NCI-H2171 (cell line): ENCODE data around the gene TNFRSF21.
"Not testable (repeated sequence)": the region's sequence is repeated elsewhere in the genome, so short reads cannot be mapped to it uniquely, and the experiment has no call there.

Experiments
- DNase-seq: peaks from one replicate; lab custom pipeline; 2025; lab: John Stamatoyannopoulos, UW

The TNFRSF21 gene

DNA sequence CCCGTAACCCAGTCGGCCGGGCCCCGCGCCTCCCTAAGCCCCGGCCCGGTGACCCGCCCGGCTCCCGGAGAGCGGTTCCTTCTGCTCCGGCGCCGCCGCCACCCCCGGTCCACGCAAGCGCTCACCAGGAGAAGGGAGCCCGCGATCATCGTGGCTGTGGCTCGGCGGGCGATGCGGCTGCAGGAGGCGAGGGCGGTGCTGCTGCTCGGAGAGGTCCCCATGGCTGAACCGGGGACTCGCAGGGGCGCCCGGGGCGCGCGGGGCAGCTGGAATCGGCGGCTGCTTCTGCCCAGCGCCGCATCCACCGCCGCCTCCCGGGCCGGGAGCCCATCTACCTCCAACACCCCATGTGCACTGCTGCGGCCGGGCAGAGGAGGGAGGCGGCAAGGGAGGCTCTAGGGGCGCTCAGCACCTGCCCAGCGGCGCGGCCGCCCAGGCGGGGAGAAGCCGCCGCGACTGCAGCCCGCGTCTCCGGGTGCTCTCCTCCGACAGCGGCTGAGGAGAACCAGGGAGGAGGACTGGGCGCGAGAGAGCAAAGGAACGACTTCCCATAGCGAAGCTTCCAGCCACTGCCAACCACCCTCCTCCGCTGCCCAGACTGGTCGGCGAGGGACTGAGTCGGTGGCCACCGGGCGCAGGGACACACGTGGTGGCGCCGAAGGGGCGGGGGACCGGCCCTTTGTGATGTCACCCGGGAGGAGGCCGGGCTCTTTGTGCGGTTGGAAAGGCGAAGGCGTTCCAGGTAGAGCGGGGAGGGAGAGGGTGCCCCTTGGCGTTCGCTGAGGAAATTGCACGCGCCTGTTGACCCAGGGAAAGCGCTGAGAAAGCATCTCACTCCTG is at the start of gene TNFRSF21:
Gene TNFRSF21 (minus strand): TSS at position 615 of the 840 bp plus-strand sequence. CDS start 394 bp downstream, at position 221.
- DNase-seq: peak; percentile 84

DNA sequence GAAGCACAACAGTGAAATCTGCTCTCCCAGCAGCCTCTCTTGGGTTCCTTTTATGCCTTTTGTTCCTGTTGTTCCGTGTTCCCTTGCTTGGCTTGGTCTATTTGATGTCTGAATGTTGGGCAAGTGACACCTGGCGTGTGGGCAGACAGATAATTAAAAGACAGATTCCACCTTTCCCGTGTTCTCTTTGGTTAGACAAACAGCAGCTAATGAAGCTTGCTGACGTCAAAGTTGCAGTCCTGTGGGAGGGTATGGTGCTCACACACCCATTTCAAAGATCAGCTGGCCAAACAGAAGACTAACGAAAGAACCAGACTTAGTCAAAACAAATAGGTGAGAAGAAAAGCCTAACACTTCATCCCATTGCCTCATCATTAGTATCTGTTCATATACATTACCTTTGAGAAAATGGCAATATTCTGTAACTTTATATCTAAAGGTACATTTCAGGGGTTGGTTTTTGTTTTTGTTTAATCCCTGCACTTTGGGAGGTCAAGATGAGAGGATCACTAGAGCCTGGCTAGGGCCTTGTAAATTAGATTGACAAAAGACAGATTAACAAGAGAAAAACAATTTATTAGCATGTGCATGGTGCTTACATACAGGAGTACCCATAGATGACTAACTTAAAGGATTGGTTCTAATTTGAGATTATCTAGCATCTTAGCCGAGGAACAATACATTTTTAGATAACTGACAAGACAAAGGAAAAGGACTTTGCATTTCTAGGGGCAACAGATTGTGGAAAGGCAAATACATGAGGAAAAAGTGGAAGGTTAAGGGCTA is 48.9 kb upstream of the TNFRSF21 start:
- no peak for DNase-seq

GRCh38 chr6:47357827-47358226 is 48.1 kb upstream of the TNFRSF21 start:
- DNase-seq: no peak

DNA sequence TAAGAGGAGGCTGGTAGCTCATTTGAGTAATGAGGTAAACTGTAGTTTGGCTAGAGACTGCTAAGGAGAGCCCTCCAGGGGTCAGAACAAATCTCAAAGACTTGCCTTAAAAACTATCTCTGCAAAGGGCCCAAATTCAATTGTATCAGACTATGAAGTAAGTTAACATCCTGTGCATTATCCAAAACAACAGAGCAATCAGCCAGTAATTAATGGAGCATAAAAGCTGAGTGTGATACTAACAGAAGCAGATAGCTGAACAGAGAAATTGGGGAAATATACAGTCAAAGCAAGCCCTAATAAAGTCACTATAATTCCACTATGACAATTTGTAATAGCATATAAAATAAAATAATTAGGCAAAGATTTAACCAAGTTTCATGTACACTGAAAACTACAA is 45.8 kb upstream of the TNFRSF21 start:
- no peak for DNase-seq

DNA sequence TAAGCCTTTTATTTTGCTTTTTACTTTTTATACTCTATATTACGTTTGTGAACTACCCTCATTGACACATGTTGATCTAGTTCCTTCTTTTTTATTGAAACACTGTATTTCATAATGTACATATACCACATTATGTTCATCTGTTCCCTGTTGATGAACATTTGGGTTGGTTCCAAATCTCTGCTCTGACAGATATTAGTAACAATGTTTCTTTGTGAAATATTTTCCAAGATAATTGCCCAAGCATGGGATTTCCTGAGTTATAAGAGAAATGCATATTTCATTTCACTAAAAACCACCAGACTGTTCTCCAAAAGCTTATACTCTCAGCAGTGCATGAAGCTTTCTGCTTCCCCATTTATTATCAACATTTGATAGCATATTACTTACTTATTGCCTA is 44.2 kb upstream of the TNFRSF21 start:
- DNase-seq: no peak

- no peak for DNase-seq
These were observed 43.3 kb upstream of the TNFRSF21 start for GRCh38 chr6:47352966-47353365.

DNA sequence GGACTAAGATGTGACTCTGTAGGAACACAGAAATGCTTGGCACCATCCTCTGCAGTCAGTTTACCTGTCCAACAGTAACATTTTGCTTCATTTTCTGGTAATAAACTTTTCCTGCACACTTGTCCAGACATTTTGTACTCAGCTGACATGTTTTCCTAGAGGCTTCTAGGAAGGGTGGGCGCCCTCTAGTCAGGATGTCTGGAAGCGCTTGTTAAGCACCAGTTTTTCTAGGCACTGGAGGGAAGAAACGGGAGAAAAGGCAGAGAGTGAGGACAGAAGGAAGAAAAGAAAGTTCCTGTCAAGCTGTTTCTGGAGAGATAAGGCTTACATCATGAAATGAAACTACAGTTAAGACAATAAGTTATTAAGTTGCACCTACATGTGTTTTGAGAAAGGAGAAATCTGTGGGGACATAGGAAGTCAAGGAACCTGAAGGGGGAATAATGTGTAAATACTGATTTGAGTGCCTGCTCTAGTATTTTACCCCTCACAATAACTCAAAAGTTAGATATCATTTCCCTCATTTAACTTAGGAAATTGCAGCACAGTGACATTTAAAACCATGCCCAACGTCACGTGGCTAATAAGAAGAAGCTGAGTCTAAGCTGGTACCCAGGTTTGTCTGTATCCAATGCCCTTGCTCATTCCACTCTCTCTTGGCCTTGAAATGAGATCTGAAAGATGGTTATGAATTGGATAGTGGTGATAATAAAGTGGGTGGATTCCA is 42.7 kb upstream of the TNFRSF21 start:
- no peak for DNase-seq

DNA sequence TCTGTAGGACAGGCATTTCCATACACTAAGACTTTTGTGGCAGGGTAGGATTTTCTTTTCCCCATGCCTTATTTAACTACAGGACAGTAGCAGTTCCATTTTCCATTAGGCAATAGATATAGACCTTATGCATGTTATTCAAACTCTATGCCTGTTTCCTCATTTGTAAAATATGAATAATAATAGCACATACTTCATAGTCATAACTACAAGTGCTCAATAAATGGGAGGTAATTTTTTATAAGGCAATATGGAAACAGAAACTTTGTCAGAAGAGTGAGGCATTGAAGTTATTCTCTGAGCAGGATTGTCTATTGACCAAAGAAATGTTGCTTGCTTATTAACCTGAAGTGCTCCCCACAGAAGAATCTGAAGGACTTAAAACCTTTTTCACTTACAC is 41.9 kb upstream of the TNFRSF21 start:
- DNase-seq: no peak

GRCh38 chr6:47349931-47350330 is 40.2 kb upstream of the TNFRSF21 start:
- no peak for DNase-seq

GRCh38 chr6:47348316-47348863 is 38.7 kb upstream of the TNFRSF21 start:
- no peak for DNase-seq

DNA sequence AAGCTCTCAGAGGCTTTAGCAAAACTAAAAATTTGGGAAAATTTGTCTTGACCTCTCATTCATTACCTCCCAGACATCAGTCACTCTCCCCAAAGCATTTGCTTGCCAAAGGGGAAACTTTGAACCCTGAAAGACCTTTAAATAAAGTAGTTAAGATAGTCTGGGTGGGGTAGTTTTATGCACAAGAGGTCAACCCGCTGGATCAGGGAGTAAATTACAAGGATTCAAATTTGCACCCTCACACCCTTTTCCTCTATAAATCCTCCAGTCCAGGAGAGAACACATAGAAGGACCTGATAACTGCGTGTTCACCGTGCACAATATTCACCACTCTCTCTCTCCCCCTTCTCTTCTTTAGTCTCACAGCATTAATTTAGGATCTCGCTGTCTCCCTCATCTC is 36.1 kb upstream of the TNFRSF21 start:
- DNase-seq: no peak

GRCh38 chr6:47344022-47344421 is 34.3 kb upstream of the TNFRSF21 start:
- DNase-seq: no peak

DNA sequence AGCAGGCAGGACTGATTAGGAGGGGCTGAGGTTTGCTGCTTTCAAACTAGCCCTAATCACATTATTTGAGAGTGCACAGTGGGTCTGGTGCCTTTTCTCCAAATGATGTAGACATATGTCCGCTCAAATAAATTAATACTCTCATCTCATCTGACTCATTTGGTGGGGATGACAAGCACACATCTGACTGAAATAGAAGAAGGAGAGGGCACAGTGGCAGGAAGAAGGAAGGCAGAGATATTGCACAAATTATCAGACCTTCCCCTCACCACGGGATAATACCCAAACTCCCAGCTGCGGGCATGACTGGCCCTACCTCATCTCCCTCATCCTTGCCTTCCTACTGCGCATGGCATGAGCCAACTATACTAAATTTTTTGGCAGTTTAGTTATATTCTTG is 33.9 kb upstream of the TNFRSF21 start:
- no peak for DNase-seq

GRCh38 chr6:47342824-47343223 is 33.1 kb upstream of the TNFRSF21 start:
- no peak for DNase-seq

- DNase-seq: no peak
These were observed 27.8 kb upstream of the TNFRSF21 start for GRCh38 chr6:47337519-47337918.

GRCh38 chr6:47336334-47336733 is 26.6 kb upstream of the TNFRSF21 start:
- DNase-seq: no peak

DNA sequence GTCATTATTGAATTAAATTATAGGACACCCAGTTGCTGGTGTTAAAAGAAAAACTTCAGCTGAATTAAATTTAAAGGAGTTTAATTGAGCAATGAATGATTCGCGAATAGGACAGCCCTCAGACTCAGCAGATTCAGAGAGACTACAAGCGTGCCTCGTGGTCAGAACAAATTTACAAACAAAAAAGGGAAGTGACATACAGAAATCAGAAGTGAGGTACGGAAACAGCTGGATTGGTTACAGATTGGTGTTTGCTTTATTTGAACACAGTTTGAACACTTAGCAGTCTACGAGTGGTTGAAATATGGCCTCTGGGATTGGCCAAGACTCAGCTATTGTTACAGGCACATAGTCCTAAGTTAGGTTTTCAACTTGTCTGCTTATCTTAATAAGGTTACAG is 25.8 kb upstream of the TNFRSF21 start:
- DNase-seq: no peak

DNA sequence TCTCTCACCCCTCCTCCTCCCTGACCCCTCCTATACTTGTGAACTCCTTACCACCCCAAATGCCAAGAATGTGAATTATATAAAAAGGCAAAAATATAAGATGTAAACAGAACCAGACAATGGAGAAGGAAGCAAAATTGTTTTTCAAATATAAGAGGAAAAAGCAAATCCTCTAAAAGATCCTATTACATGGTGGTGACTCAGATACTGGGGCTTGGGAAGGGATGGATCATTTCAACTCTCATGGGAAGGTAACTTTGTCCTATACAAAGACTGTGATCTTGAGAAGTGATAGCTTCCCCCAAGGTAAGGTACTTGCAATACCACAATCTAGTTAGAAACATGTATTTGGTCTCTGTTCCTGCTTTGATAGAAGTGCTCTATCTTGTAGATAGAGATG is 24.6 kb upstream of the TNFRSF21 start:
- no peak for DNase-seq

DNA sequence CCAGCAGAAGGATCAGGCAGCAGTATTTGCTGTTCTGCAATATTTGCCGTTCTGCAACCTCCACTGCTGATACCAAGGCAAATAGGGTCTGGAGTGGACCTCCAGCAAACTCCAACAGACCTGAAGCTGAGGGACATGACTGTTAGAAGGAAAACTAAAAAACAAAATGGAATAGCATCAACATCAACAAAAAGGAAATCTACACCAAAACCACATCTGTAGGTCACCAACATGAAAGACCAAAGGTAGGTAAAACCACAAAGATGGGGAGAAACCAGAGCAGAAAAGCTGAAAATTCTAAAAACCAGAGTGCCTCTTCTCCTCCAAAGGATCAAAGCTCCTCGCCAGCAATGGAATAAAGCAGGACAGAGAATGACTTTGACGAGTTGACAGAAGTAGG is 18.9 kb upstream of the TNFRSF21 start:
- not testable (repeated sequence) for DNase-seq

DNA sequence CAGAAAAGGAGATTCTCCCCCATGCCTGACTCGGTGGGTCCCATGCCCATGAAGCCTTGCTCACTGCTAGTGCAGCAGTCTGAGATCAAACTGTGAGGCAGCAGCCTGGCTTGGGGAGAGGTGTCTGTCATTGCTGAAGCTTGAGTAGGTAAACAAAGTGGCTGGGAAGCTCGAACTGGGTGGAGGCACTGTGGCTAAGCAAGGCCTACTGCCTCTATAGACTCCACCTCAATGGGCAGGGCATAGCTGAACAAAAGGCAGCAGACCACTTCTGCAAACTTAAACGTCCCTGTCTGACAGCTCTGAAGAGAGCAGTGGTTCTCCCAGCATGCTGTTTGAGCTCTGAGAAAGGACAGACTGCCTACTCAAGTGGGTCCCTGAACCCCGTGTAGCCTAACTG is 18.4 kb upstream of the TNFRSF21 start:
- DNase-seq: not testable (repeated sequence)

DNA sequence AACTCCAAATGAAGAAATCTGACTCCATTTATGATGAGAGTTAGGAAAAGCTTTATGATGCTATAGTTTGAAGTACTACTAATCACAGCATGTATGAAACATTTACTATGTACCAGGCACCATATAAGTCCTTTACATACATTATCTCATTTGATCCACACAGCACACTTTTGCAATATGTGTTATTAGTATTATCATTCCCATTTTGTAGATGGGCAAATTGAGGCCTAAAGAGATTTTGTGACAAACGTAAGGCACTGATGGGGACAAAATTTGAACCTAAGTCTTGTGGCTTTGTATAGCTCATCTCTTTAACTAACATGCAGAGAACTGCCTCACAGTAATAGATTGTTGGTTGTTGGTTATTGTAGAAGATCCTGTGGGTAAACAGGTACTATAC is 14.2 kb upstream of the TNFRSF21 start:
- DNase-seq: no peak

GRCh38 chr6:47323321-47323720 is 13.6 kb upstream of the TNFRSF21 start:
- no peak for DNase-seq
